Stimulated activated naive CD8-positive, alpha-beta T cell treated with anti-CD3 and anti-CD28 coated beads, Interleukin-15, Interleukin-2, amounts not matched to agents 100 ng/mL and 50 ng/mL, for 24 hours (primary cell): ENCODE data around the gene LSM5.
"Not testable (repeated sequence)": the region's sequence is repeated elsewhere in the genome, so short reads cannot be mapped to it uniquely, and the experiment has no call there.

ENCODE experiments used
- H3K27ac Mint-ChIP-seq: one replicate; pipeline ENCODE4 v1.8.0; 2021; ENCODE audit warnings: mild to moderate bottlenecking, mixed read lengths
- H3K27me3 Mint-ChIP-seq: one replicate; pipeline ENCODE4 v1.8.0; 2021; ENCODE audit warnings: mixed read lengths
- H3K36me3 Mint-ChIP-seq: one replicate; pipeline ENCODE4 v1.8.0; 2021; ENCODE audit warnings: low read depth, mixed read lengths
- H3K4me1 Mint-ChIP-seq: one replicate; pipeline ENCODE4 v1.8.0; 2021; ENCODE audit warnings: low read depth, mixed read lengths
- H3K4me3 Mint-ChIP-seq: one replicate; pipeline ENCODE4 v1.8.0; 2021; ENCODE audit warnings: mild to moderate bottlenecking, mixed read lengths
- H3K9me3 Mint-ChIP-seq: one replicate; pipeline ENCODE4 v1.8.0; 2021; ENCODE audit warnings: mixed read lengths

LSM5 gene

GRCh38 chr7:32518534-32519140 is 28.5 kb upstream of the LSM5 start:
- Mint-ChIP-seq H3K4me1 (peaks cover 48% of the 10 kb centered on the region), H3K27me3 (no peaks in the 10 kb centered on the region), H3K4me3 (no peak overlapping the region), H3K36me3 (peaks cover 72% of the 10 kb centered on the region), H3K9me3 (peaks cover 17% of the 10 kb centered on the region), H3K27ac (no peak overlapping the region)

DNA sequence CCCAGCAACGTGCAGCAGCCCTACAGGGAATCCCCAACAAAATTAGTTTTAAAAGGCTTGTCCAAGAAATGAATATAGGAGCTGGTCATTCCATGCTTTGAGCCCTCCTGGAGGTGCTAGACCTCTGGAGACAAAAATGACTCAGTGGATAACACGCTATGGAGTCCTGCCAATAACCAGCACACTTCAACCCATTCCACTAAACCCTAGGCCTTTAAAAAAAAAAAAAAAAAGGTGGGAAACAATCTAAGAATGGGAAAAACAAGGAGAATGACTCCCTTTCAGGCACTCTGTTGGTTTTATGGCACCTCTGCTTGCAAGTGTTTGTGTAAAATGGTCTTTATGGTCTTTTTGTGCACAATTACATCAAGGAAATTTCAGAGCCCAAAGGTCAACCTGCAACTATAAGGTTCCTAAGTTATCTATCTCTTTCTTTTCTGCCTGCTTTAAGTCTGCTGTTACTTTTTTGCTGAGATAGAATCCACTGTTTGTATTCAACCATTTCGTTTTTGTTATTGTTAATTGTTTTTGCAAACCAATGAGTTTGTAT is 26.4 kb upstream of the LSM5 start:
- Mint-ChIP-seq H3K4me1 (peaks cover 63% of the 10 kb centered on the region), H3K27me3 (no peaks in the 10 kb centered on the region), H3K27ac (peak overlapping the region; percentile 89), H3K9me3 (peaks cover 17% of the 10 kb centered on the region), H3K4me3 (peak overlapping the region; percentile 12), H3K36me3 (peaks cover 75% of the 10 kb centered on the region)

DNA sequence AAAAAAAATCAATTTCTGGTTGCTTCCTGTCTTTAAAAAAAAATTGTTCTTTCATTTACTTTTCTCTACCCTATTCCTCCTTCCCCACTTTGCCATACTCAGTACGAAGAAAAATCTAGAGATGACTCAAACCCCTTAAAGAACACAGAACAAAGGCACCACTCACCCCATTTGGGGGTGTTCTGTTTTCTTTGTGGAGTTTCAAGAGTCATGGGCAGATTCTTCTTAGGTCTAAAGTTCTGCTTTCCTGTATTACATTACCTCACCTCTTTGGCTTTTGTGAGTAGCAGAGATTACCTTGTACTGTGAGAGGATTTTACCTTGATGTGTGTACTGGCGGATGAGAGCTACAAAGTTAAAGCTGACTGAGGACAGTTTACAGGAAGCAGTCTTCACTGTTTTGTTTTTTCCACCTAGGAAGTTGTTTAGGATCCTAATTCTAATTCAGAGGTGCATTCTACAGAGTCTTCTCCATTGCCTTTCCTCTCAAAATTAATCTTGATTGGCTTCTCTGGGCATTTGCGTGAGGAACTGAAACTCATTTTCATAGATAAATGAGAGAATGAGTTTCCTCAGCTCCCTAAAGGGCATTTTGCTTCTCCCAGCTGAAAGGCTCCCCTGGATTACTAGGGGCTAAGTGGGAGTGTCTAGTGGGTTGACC is 25.8 kb upstream of the LSM5 start:
- H3K4me3 Mint-ChIP-seq: peak overlapping the region; percentile 30
- peaks cover 75% of the 10 kb centered on the region for H3K36me3 Mint-ChIP-seq
- H3K9me3 Mint-ChIP-seq: peaks cover 17% of the 10 kb centered on the region
- H3K4me1 Mint-ChIP-seq: peaks cover 70% of the 10 kb centered on the region
- no peaks in the 10 kb centered on the region for H3K27me3 Mint-ChIP-seq
- H3K27ac Mint-ChIP-seq: peak overlapping the region; percentile 89

DNA sequence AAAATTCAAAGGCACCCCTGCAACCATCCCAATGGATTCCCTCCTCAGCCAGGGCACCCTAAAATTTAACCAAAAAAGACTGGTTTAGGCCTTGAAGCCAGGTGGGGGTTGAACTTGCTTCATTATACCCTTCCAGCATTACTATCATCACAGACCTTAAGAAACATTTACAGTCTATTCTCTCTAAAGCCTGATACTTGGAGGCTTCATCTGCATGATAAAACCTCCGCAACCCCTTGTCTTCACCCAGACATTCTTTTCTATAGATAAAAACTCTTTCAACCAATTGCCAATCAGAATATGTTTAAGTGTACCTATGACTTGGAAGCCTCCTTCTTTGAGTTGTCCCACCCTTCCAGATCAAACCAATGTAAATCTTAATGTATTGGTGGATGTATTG is 23.0 kb upstream of the LSM5 start:
- Mint-ChIP-seq H3K27me3 (no peaks in the 10 kb centered on the region), H3K27ac (peak overlapping the region; percentile 27), H3K4me3 (no peak overlapping the region), H3K4me1 (peaks cover 83% of the 10 kb centered on the region), H3K36me3 (peaks cover 70% of the 10 kb centered on the region), H3K9me3 (peaks cover 8% of the 10 kb centered on the region)

DNA sequence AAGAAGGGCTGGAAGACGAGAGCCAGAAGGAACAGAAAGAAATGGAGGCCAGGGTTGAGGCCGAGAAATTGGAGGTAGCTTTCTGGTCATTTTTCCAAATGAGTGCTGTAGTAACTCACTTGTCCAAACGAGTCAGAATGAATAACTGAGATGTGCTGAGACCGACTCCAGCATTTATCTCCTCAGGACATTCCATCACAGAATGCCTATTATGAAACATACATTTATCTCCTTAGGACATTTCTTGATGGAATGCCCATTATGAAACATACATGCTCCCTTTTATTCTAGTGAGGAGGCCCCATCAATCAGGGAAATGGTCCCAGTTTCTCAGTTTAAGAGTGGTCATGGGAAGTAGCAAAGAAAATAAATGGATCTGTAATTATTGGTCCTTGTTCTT is 21.6 kb upstream of the LSM5 start:
- no peaks in the 10 kb centered on the region for H3K27me3 Mint-ChIP-seq
- H3K4me3 Mint-ChIP-seq: no peak overlapping the region
- H3K27ac Mint-ChIP-seq: peak overlapping the region; percentile 45
- H3K4me1 Mint-ChIP-seq: peaks cover 94% of the 10 kb centered on the region
- H3K36me3 Mint-ChIP-seq: peaks cover 68% of the 10 kb centered on the region
- peaks cover 1% of the 10 kb centered on the region for H3K9me3 Mint-ChIP-seq

DNA sequence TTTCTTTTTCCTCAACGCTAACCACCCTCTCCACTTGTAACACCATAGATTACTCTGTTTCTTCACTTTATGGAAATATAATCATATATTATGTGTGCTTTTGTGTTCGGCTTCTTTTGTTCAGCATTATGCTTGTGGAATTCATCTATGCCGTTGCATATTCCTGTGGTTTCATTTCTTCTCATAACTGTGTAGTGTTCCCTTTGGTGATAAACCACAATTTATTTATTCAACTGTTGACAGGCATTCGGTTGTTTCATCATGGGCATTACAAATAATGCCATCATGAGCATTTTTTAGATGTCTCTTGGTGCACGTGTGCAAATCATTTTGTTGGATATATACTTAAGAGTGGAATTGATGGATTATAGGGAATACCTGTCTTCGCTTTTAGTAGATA is 17.2 kb upstream of the LSM5 start:
- Mint-ChIP-seq H3K4me1 (peaks cover 85% of the 10 kb centered on the region), H3K27me3 (no peaks in the 10 kb centered on the region), H3K27ac (peak overlapping the region; percentile 84), H3K9me3 (no peaks in the 10 kb centered on the region), H3K36me3 (peaks cover 45% of the 10 kb centered on the region), H3K4me3 (peak overlapping the region; percentile 14)

GRCh38 chr7:32506266-32507054 is 16.3 kb upstream of the LSM5 start:
- no peaks in the 10 kb centered on the region for H3K9me3 Mint-ChIP-seq
- H3K36me3 Mint-ChIP-seq: peaks cover 36% of the 10 kb centered on the region
- H3K4me3 Mint-ChIP-seq: peak overlapping the region; percentile 39
- H3K4me1 Mint-ChIP-seq: peaks cover 84% of the 10 kb centered on the region
- H3K27me3 Mint-ChIP-seq: no peaks in the 10 kb centered on the region
- H3K27ac Mint-ChIP-seq: peak overlapping the region; percentile 95

DNA sequence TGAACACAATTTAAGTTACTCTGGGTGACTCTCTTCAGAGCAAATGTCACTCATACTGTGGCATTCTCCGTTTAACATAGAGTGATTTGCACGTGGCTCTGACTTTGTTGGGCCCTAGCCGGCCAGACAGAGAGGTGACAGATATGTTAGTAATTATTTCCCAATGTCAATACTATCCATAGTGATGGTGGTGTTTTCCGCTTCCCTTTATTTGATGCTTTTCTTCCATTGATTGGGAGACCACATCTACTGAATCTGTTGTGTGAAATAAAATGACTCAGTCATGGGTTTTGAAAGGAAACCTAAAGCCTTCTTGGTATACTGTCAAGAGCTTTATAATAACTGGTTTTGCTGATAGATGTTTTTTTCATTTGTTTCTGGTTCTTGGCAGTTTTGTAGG is 12.5 kb upstream of the LSM5 start:
- H3K9me3 Mint-ChIP-seq: no peaks in the 10 kb centered on the region
- H3K4me1 Mint-ChIP-seq: peaks cover 84% of the 10 kb centered on the region
- peak overlapping the region; percentile 76 for H3K4me3 Mint-ChIP-seq
- H3K27ac Mint-ChIP-seq: peak overlapping the region; percentile 98
- peaks cover 41% of the 10 kb centered on the region for H3K36me3 Mint-ChIP-seq
- no peaks in the 10 kb centered on the region for H3K27me3 Mint-ChIP-seq

DNA sequence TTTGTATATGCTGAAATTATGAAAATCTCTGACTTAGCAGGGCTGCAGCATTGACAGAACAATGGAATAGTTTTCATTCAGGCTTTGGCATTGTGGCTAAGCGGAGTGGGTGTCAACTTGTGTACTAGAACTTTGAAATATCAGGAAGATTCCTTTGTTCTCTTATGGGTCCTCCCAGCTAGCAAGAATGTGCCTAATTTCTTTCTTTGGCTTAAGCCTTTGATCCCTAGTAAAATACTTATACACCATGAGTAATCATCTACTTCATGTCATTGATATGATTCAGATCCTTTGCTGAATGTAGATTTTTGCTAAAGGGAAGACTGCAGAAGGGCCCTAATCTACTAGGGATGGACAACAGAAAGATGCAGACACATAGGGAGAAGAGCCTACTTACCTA is 11.3 kb upstream of the LSM5 start:
- Mint-ChIP-seq H3K36me3 (peaks cover 40% of the 10 kb centered on the region), H3K27me3 (no peaks in the 10 kb centered on the region), H3K4me3 (peak overlapping the region; percentile 60), H3K4me1 (peaks cover 84% of the 10 kb centered on the region), H3K9me3 (no peaks in the 10 kb centered on the region), H3K27ac (peak overlapping the region; percentile 96)

- H3K27ac Mint-ChIP-seq: peak overlapping the region; percentile 96
- no peaks in the 10 kb centered on the region for H3K27me3 Mint-ChIP-seq
- H3K36me3 Mint-ChIP-seq: peaks cover 40% of the 10 kb centered on the region
- peaks cover 83% of the 10 kb centered on the region for H3K4me1 Mint-ChIP-seq
- H3K9me3 Mint-ChIP-seq: no peaks in the 10 kb centered on the region
- H3K4me3 Mint-ChIP-seq: peak overlapping the region; percentile 60
These were observed 10.8 kb upstream of the LSM5 start for GRCh38 chr7:32500922-32501341.

DNA sequence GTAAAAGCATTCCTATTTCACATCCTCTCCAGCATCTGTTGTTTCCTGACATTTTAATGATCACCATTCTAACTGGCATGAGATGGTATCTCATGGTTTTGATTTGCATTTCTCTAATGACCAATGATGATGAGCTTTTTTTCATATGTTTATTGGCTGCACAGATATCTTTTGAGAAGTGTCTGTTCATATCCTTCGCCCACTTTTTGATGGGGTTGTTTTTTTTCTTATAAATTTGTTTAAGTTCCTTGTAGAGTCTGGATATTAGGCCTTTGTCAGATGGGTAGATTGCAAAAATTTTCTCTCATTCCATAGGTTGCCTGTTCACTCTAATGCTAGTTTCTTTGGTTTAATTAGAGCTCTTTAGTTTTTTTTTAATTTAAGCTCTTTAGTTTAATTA is 10.0 kb upstream of the LSM5 start:
- H3K4me1 Mint-ChIP-seq: peaks cover 79% of the 10 kb centered on the region
- H3K9me3 Mint-ChIP-seq, H3K27me3 Mint-ChIP-seq: not testable (repeated sequence)
- H3K36me3 Mint-ChIP-seq: peaks cover 40% of the 10 kb centered on the region
- peak overlapping the region; percentile 60 for H3K4me3 Mint-ChIP-seq
- peak overlapping the region; percentile 96 for H3K27ac Mint-ChIP-seq

- H3K27me3 Mint-ChIP-seq, H3K4me3 Mint-ChIP-seq, H3K9me3 Mint-ChIP-seq: not testable (repeated sequence)
- peak overlapping the region; percentile 96 for H3K27ac Mint-ChIP-seq
- peaks cover 79% of the 10 kb centered on the region for H3K4me1 Mint-ChIP-seq
- H3K36me3 Mint-ChIP-seq: peaks cover 40% of the 10 kb centered on the region
These were observed 9.6 kb upstream of the LSM5 start for GRCh38 chr7:32499755-32500154.

- Mint-ChIP-seq H3K27me3 (no peaks in the 10 kb centered on the region), H3K36me3 (peaks cover 34% of the 10 kb centered on the region), H3K4me3 (peak overlapping the region; percentile 97), H3K27ac (peak overlapping the region; percentile 96), H3K4me1 (peaks cover 58% of the 10 kb centered on the region), H3K9me3 (no peaks in the 10 kb centered on the region)
These were observed 6.1 kb upstream of the LSM5 start for GRCh38 chr7:32496052-32496813.

GRCh38 chr7:32495298-32496051 is 5.3 kb upstream of the LSM5 start, which contains the start of gene AVL9:
TSS of gene AVL9 (plus strand) at chr7:32495489. CDS start at chr7:32495710, 221 bp downstream.
- Mint-ChIP-seq H3K4me1 (peaks cover 58% of the 10 kb centered on the region), H3K27ac (peak within 1 kb of the TSS; percentile 97)

More at GRCh38 chr7:32495298-32496051, 5.3 kb upstream of the LSM5 start, which contains the start of gene AVL9:
- Mint-ChIP-seq H3K36me3 (peaks cover 29% of the 10 kb centered on the region), H3K9me3 (no peaks in the 10 kb centered on the region), H3K4me3 (peak within 1 kb of the TSS; percentile 97), H3K27me3 (no peaks in the 10 kb centered on the region)
